Measurements from ENCODE around the gene SBK1.
"Not testable (repeated sequence)": the region's sequence is repeated elsewhere in the genome, so short reads cannot be mapped to it uniquely, and the experiment has no call there.

DNA sequence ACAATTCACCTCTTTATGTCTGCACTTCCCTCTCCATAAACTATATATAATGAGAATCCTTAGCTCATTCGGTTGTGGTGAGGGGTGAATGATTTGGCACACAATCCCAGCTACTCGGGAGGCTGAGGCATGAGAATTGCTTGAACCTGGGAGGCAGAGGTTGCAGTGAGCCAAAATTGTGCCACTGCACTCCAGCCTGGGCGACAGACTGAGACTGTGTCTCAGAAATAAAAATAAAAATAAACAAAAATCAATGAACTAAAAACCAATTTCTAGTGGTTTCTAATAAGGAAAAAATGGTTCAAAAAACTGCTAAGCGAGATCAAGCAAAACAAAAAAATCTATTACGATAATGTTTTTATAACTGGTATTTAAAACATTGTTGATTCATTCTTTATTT, 71.1 kb downstream of the SBK1 start, which contains the start of gene NPIPB6:
- not testable (repeated sequence) for TF ChIP-seq POLR2A, POLR2AphosphoS5 (IDR thresholded peaks at IDR 0.05)
- TF ChIP-seq, protein P1, sequence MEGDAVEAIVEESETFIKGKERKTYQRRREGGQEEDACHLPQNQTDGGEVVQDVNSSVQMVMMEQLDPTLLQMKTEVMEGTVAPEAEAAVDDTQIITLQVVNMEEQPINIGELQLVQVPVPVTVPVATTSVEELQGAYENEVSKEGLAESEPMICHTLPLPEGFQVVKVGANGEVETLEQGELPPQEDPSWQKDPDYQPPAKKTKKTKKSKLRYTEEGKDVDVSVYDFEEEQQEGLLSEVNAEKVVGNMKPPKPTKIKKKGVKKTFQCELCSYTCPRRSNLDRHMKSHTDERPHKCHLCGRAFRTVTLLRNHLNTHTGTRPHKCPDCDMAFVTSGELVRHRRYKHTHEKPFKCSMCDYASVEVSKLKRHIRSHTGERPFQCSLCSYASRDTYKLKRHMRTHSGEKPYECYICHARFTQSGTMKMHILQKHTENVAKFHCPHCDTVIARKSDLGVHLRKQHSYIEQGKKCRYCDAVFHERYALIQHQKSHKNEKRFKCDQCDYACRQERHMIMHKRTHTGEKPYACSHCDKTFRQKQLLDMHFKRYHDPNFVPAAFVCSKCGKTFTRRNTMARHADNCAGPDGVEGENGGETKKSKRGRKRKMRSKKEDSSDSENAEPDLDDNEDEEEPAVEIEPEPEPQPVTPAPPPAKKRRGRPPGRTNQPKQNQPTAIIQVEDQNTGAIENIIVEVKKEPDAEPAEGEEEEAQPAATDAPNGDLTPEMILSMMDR (IDR thresholded peaks at IDR 0.05): not testable (repeated sequence)

All from transverse colon (tissue), 4 donors.